GM12872 (cell line): ENCODE data around the gene F5.

Experiments
- TF ChIP-seq, protein P1 (sequence below): IDR thresholded peaks from 3 replicates; pipeline ENCODE4 v1.5.1; 2011; ENCODE audit warnings: low read depth, mild to moderate bottlenecking, low read length, moderate library complexity; ENCODE audit not compliant: insufficient read depth

Gene F5

DNA sequence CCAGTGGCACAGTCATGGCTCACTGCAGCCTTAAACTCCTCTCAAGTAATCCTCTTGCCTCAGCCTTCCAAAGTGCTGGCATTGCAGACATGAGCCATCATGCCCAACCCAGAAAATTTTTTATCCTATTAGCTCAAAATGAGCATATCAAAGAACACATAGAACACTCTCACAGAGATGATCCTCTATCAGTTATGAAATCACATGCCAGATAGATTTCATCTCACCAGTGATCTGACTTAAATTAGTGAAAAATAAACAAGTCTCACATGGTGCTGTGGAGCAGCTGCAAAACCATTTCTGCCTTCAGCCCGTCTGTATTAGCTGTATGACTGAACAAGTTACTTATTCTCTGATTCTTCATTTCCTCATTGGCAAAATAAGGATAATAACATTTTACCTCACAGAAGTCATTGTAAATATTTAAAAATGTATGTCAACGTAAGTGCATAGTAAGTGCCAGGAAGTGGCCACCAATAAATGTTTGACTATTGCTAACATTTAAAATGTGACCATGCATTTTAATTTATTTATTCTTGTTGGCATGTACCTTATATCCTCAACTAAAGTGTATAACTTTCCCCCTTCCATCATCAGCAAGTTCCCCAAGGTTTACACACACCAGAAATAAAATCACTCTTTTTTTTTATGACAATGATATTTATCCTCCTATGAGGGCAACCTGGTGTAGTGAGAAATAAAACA lies 71.6 kb downstream of the F5 start:
- TF ChIP-seq, protein P1, sequence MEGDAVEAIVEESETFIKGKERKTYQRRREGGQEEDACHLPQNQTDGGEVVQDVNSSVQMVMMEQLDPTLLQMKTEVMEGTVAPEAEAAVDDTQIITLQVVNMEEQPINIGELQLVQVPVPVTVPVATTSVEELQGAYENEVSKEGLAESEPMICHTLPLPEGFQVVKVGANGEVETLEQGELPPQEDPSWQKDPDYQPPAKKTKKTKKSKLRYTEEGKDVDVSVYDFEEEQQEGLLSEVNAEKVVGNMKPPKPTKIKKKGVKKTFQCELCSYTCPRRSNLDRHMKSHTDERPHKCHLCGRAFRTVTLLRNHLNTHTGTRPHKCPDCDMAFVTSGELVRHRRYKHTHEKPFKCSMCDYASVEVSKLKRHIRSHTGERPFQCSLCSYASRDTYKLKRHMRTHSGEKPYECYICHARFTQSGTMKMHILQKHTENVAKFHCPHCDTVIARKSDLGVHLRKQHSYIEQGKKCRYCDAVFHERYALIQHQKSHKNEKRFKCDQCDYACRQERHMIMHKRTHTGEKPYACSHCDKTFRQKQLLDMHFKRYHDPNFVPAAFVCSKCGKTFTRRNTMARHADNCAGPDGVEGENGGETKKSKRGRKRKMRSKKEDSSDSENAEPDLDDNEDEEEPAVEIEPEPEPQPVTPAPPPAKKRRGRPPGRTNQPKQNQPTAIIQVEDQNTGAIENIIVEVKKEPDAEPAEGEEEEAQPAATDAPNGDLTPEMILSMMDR: no peak

DNA sequence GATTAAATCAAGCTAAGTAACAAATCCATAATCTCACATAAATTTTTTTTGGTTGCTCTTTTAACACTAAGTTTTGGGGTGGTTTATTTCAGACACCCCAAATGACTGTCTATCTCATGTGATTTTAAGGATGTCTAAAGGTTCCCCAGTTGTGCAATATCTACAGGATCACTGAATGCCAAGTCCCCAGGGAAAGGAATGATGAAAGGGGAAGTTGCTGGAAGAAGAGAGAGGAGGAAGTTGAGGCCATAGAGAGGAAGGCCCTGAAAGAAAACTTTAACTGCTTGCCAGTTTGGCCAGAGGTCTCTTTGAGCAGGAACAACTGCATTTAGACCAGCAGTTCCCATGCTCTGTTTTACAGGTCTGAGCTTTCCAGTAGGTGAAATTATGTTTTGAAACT lies 73.1 kb downstream of the F5 start:
- TF ChIP-seq, protein P1: no peak

DNA sequence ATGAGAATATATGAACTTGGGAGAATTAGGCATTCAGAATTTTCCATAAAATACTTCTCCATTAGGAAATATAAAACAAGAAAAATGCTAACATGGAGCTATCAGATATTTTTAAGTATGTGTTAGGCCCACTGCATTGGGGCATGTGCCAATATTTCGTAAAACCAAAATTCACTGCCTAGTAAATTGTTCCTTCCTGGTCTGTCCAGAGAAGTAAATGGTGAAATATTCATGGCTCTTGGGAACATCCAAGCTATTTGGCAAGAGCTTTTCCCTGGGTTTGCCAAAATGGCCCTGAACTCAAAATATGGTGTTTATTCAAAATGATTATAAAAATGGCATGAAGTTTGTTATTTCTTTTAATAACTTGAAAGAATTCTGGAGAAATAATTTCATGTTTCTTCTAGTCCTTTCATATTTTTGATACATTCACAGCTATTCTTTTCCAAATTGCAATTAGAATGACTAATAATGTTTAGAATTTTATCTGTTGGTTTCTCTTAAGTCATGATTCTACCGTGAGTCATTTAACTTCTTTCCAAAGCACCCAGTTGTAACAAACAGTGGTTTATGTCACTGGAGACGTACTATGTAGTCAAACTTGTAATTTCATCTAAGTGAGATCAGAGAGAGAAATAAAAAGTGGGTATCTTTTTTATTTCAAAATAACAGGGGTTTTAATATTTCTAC lies 74.8 kb downstream of the F5 start:
- TF ChIP-seq, protein P1: no peak

DNA sequence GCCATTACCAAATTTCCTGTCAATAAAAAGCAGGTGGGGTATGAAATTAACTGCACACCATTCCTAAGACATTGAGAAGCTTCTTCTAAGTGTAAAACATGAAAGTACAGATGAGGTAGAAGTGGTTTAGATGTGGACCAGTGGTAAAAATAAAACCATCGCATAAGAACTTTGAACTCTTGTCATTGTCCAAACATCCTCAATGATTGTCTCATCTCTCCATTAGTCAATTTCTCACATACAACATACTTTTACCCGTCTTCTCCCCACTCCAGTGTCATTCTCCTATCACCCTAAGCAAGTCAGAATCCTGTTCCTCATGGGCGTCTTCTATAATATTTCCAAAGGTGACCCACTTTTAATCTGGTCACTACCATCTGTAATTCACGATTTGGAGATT lies 76.2 kb downstream of the F5 start:
- TF ChIP-seq, protein P1: no peak

DNA sequence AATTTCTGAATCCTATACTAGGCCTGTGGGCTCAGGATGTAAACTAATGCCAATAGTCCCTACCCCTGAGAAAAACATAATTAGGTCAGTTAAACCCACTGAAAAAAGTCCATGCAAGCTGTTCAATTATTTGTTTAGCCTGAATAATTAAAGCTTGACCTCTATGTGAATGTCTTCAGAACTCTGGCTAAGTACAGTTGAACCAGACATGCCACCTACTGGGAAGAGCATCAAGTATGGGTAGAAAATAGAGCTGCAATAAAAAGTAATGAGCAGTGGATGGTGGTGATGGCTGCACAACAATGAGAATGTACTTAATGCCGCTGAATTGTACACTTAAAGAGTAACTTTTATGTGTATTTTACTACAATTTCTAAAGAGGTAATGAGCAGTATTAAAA lies 76.9 kb downstream of the F5 start:
- TF ChIP-seq, protein P1: 0 out of 3 replicates have a peak, but pooled peaks have one; percentile 1

DNA sequence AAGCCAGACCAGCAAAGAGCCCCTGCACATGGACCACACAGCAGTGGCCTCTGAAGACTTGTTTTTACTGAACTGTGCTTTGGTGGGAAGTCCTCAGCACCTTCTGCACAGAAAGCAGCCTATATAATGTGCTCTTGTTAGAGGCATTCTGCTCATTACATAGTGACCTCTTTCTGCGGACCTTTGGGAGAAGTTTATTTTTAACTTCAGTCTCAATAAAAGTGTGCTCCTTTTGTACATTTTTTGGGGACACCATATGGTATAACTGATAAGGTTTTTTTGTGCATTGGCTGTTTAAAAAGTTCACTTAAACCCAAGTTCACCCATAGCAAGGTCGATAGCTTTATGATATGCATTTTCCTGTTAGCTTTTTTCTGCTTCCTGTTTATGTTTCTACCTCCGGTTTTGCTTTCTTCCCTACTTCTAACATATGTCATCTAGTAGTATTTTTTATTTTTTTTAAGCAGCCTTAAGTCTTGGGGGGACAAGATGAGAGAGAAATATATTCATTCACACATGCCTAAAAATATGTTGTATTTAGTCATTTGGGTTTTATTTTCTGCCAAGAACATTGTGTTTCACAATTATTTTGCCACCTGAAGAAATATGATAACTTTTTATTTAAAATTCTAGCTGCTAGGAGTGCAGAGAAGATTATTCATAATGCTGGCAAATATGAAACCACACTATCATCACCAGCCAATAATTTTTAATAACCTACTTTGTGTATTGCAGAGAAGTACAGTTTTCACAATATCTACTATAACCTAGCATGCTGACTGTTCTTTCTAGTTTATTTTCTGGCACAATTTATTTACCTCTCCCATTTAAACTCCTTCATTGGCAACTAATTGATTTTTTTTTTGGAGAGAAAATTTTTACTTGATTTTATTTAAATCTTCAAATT lies 77.6 kb downstream of the F5 start:
- TF ChIP-seq, protein P1: no peak

DNA sequence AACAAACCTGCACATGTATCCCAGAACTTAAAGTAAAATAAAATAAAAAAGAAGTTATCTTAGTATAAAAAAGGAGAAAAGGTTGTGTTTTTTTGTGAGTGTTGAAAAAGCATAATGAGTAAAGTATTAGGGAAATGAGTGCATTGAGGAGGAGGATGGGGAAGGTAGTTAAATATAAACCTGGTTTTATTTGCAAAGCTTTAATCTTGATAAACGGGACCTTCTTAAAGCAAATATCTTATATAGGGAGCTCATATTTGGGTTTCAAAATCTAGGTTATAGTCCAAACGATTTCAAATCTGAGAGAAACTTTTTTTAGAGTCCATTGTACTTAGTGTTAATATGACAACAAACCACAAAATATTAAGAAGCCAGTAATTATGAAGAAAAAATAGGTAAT lies 78.9 kb downstream of the F5 start:
- TF ChIP-seq, protein P1: no peak
